IMR-90 (cell line): ENCODE data around the gene CDK6. TPM values are rescaled to one million over a fixed set of nuclear protein-coding genes. Genes with fewer than 3 reads are reported as not detected.

Experiments
- ATAC-seq: fragments of 200-7000 bp; cut with Tn5 transposase; 2 replicates; pipeline ENCODE4 v1.9.1; 2020; ENCODE audit warnings: low read depth, mild to moderate bottlenecking, moderate library complexity
- BruUV-seq: library from RNA; stranded (reverse); fragments of 400-500 nt; replicated peaks from 2 replicates; lab custom pipeline; 2021; lab: Mats Ljungman, UMichigan
- CTCF ChIA-PET: fragments of 300-600 bp; formaldehyde crosslinking; extraction: SDS; loops from one replicate; lab custom pipeline; 2021; ENCODE audit warnings: antibody characterized with exemption; lab: Yijun Ruan, JAX
- POLR2A ChIA-PET: fragments of 300-600 bp; sonication (Branson Sonifier 250); formaldehyde crosslinking; loops from one replicate; lab custom pipeline; 2022; ENCODE audit warnings: antibody characterized with exemption; ENCODE audit not compliant: unreplicated experiment; lab: Charles Lee
- DNase-seq: peaks from one replicate; pipeline ENCODE4 v3.0.0; 2013
- H2AFZ ChIP-seq: replicated peaks from 2 replicates; pipeline ENCODE3; 2013; ENCODE audit warnings: low read length, mild to moderate bottlenecking; ENCODE audit not compliant: poor library complexity
- H2AK5ac ChIP-seq: 2 replicates; pipeline ENCODE4 v1.6.1; 2013; ENCODE audit warnings: low read depth, low read length, inconsistent platforms
- H2AK9ac ChIP-seq: replicated peaks from 2 replicates; pipeline ENCODE3; 2013; ENCODE audit warnings: mild to moderate bottlenecking, low read depth, low read length, moderate library complexity; ENCODE audit not compliant: poor library complexity
- H2BK120ac ChIP-seq: 2 replicates; pipeline ENCODE4 v1.6.1; 2013; ENCODE audit warnings: low read depth, low read length, inconsistent platforms
- H2BK15ac ChIP-seq: 3 replicates; pipeline ENCODE4 v1.6.1; 2013; ENCODE audit warnings: low read depth, low read length, inconsistent platforms
- H2BK20ac ChIP-seq: 2 replicates; pipeline ENCODE4 v1.6.1; 2013; ENCODE audit warnings: low read depth, mild to moderate bottlenecking, inconsistent platforms, low read length, moderate library complexity
- H2BK5ac ChIP-seq: 2 replicates; pipeline ENCODE4 v1.6.1; 2013; ENCODE audit warnings: mild to moderate bottlenecking, low read depth, low read length, inconsistent platforms; ENCODE audit not compliant: poor library complexity, severe bottlenecking
- H3K14ac ChIP-seq: replicated peaks from 2 replicates; pipeline ENCODE4 v1.6.1; 2013; ENCODE audit warnings: low read depth, low read length, inconsistent platforms
- H3K18ac ChIP-seq: 2 replicates; pipeline ENCODE4 v1.6.1; 2013; ENCODE audit warnings: low read depth, low read length, control low read depth
- H3K23ac ChIP-seq: 2 replicates; pipeline ENCODE4 v1.6.1; 2013; ENCODE audit warnings: low read depth, low read length, inconsistent platforms
- H3K27ac ChIP-seq: 2 replicates; pipeline ENCODE4 v1.5.1; 2013; ENCODE audit warnings: mild to moderate bottlenecking, control low read depth, low read length; ENCODE audit not compliant: insufficient read depth
- H3K27me3 ChIP-seq: 2 replicates; pipeline ENCODE4 v1.6.1; 2013; ENCODE audit warnings: low read length; ENCODE audit not compliant: control insufficient read depth, insufficient read depth
- H3K36me3 ChIP-seq: 2 replicates; pipeline ENCODE4 v1.6.1; 2013; ENCODE audit warnings: low read length, mixed read lengths; ENCODE audit not compliant: control insufficient read depth, insufficient read depth
- H3K4ac ChIP-seq: 2 replicates; pipeline ENCODE4 v1.6.1; 2013; ENCODE audit warnings: low read depth, low read length, inconsistent platforms
- H3K4me1 ChIP-seq: 2 replicates; pipeline ENCODE4 v1.6.1; 2013; ENCODE audit warnings: low read length, mixed read lengths; ENCODE audit not compliant: control insufficient read depth, insufficient read depth
- H3K4me2 ChIP-seq: 2 replicates; pipeline ENCODE4 v1.6.1; 2013; ENCODE audit warnings: low read depth, mild to moderate bottlenecking, control low read depth, low read length, moderate library complexity
- H3K4me3 ChIP-seq: 2 replicates; pipeline ENCODE4 v1.5.1; 2013; ENCODE audit warnings: low read depth, mild to moderate bottlenecking, control low read depth, low read length, moderate library complexity; ENCODE audit not compliant: insufficient read depth
- H3K56ac ChIP-seq: 2 replicates; pipeline ENCODE4 v1.6.1; 2013; ENCODE audit warnings: low read length, inconsistent platforms; ENCODE audit not compliant: insufficient read depth; ENCODE audit errors: extremely low read depth
- H3K79me1 ChIP-seq, 2 experiments: 2 replicates each; pipeline ENCODE4 v1.6.1; 2013; ENCODE audit warnings: low read length in 2 of 2, inconsistent platforms in 1 of 2, low read depth in 1 of 2
- H3K9ac ChIP-seq: 2 replicates; pipeline ENCODE4 v1.6.1; 2013; ENCODE audit warnings: low read depth, low read length, control low read depth
- H3K9me1 ChIP-seq: 2 replicates; pipeline ENCODE4 v1.6.1; 2013; ENCODE audit warnings: low read length, inconsistent platforms; ENCODE audit not compliant: insufficient read depth
- H3K9me3 ChIP-seq: 2 replicates; pipeline ENCODE4 v1.6.1; 2013; ENCODE audit warnings: low read length; ENCODE audit not compliant: control insufficient read depth, insufficient read depth
- H4K20me1 ChIP-seq: 2 replicates; pipeline ENCODE4 v1.6.1; 2013; ENCODE audit warnings: low read length, inconsistent platforms; ENCODE audit not compliant: insufficient read depth
- H4K5ac ChIP-seq: 2 replicates; pipeline ENCODE4 v1.6.1; 2013; ENCODE audit warnings: mild to moderate bottlenecking, low read depth, low read length, control low read depth
- H4K8ac ChIP-seq, 2 experiments: 2 replicates each; pipeline ENCODE4 v1.6.1; 2013; ENCODE audit warnings: low read depth in 2 of 2, low read length in 2 of 2, control low read depth in 1 of 2, inconsistent platforms in 1 of 2
- H4K91ac ChIP-seq: 2 replicates; pipeline ENCODE4 v1.6.1; 2013; ENCODE audit warnings: low read depth, low read length, inconsistent platforms; ENCODE audit not compliant: insufficient read depth
- BHLHE40 ChIP-seq: fragments of 150-350 bp; IDR thresholded peaks from 2 replicates; pipeline ENCODE4 v1.6.1; 2016; ENCODE audit warnings: mild to moderate bottlenecking, low read depth, low read length
- CEBPB ChIP-seq: IDR thresholded peaks from 2 replicates; pipeline ENCODE4 v1.6.1; 2012; ENCODE audit warnings: low read depth, low read length, improper control_type of control experiment
- CHD1 ChIP-seq: IDR thresholded peaks from 2 replicates; pipeline ENCODE4 v1.6.1; 2012; ENCODE audit warnings: low read depth, low read length, improper control_type of control experiment
- FOS ChIP-seq: fragments of 150-350 bp; IDR thresholded peaks from 2 replicates; pipeline ENCODE4 v1.6.1; 2016; ENCODE audit warnings: low read depth, low read length
- MAFK ChIP-seq: IDR thresholded peaks from 2 replicates; pipeline ENCODE4 v1.6.1; 2012; ENCODE audit warnings: low read depth, low read length, improper control_type of control experiment
- MAZ ChIP-seq: IDR thresholded peaks from 2 replicates; pipeline ENCODE4 v1.6.1; 2012; ENCODE audit warnings: low read depth, mild to moderate bottlenecking, low read length, improper control_type of control experiment, moderate library complexity, borderline replicate concordance
- MXI1 ChIP-seq: IDR thresholded peaks from 2 replicates; pipeline ENCODE4 v1.6.1; 2012; ENCODE audit warnings: low read depth, mild to moderate bottlenecking, low read length, moderate library complexity, borderline replicate concordance
- NFE2L2 ChIP-seq: fragments of 150-350 bp; IDR thresholded peaks from 2 replicates; pipeline ENCODE4 v1.6.1; 2016; ENCODE audit warnings: low read depth, mild to moderate bottlenecking, low read length
- POLR2A ChIP-seq: IDR thresholded peaks from 2 replicates; pipeline ENCODE4 v1.6.1; 2012; ENCODE audit warnings: mild to moderate bottlenecking, low read depth, low read length
- SMC3 ChIP-seq: fragments of 150-350 bp; IDR thresholded peaks from 2 replicates; pipeline ENCODE4 v1.6.1; 2016; ENCODE audit warnings: low read depth, mild to moderate bottlenecking, antibody characterized with exemption, low read length, moderate library complexity
- USF2 ChIP-seq: fragments of 150-350 bp; IDR thresholded peaks from 2 replicates; pipeline ENCODE4 v1.6.1; 2017; ENCODE audit warnings: mild to moderate bottlenecking, antibody characterized with exemption, low read length, low read depth
- WGBS, 2 experiments: methylation state at CpG; one replicate each; pipeline versions ENCODE4 v1.1.5 to v1.1.7; 2013; ENCODE audit warnings: missing lambda C conversion rate in 2 of 2; ENCODE audit not compliant: insufficient read length in 1 of 2; ENCODE audit errors: extremely low coverage in 2 of 2; 5-methylcytosine and 5-hydroxymethylcytosine counted together
- dilution Hi-C: fragments of 300-500 bp; cut with HindIII; formaldehyde crosslinking; loops from one replicate; pipeline ENCODE4 v1.14.3; 2018; ENCODE audit warnings: low sequenced_read_pairs; ENCODE audit not compliant: unreplicated experiment
- in situ Hi-C: fragments of 300-500 bp; cut with MboI; formaldehyde crosslinking; loops from 3 replicates; pipeline ENCODE4 v1.14.3; 2019; ENCODE audit warnings: low sequenced_read_pairs, inconsistent platforms, mixed read lengths
- intact Hi-C: fragments of 100-400 bp; cut with micrococcal nuclease; formaldehyde crosslinking; loops from 2 replicates; pipeline ENCODE4 v1.10.0; 2022
- polyA plus RNA-seq, 3 experiments: library from polyadenylated mRNA; depleted of rRNA; stranded (reverse); fragments of >200 nt; gene quantifications; 2 replicates each; pipeline ENCODE4 v1.2.3, GENCODE V29; 2012; ENCODE audit warnings: low replicate concordance in 1 of 3
- total RNA-seq: library from RNA; depleted of rRNA; stranded (reverse); fragments of >200 nt; gene quantifications from 2 replicates; pipeline ENCODE4 v1.2.3, GENCODE V29; 2012
- TF ChIP-seq, protein P1 (sequence below): conservative IDR thresholded peaks from 2 replicates; pipeline ENCODE4 v1.5.1; 2012; ENCODE audit warnings: mild to moderate bottlenecking, low read depth, low read length, improper control_type of control experiment

CDK6 gene
- total and polyA plus RNA-seq, 2 of the 4 experiments (the other 2 are of a cell fraction): 21.5 to 195 TPM

GRCh38 chr7:92751902-92752901 is 84.2 kb downstream of the CDK6 start:
- Histone ChIP-seq H3K27me3 (no peaks in the 10 kb centered on the region), H3K79me1 (peaks cover 21 to 59% of the 10 kb centered on the region in 2 experiments), H3K4me1 (peaks cover 25% of the 10 kb centered on the region), H3K9ac (no peak overlapping the region), H3K9me3 (no peaks in the 10 kb centered on the region), H3K9me1 (peaks cover 15% of the 10 kb centered on the region), H2BK120ac (peak overlapping the region; percentile 94), H2BK20ac (peak overlapping the region; percentile 90), H2AK9ac (no peak overlapping the region), H2AK5ac (peak overlapping the region; percentile 50; the same call in 1 of the 2 replicates), H3K18ac (peak overlapping the region; percentile 99; the same call in 1 of the 2 replicates), H4K8ac (peak overlapping the region in 1 of 2 experiments; percentile 85; a peak in 2 of 4 replicates), H2AFZ (no peak overlapping the region), H3K14ac (peak overlapping the region; percentile 76), H3K4me3 (no peak overlapping the region), H2BK5ac (peak overlapping the region; percentile 96), H3K4ac (peak overlapping the region; percentile 84), H4K5ac (peak overlapping the region; percentile 89; the same call in 1 of the 2 replicates), H3K23ac (peak overlapping the region; percentile 77), H3K36me3 (peaks cover 3% of the 10 kb centered on the region; the same call in 1 of the 2 replicates), H3K4me2 (peak overlapping the region; percentile 77; the same call in 1 of the 2 replicates), H2BK15ac (peak overlapping the region; percentile 66; the same call in 2 of the 3 replicates), H3K56ac (peak overlapping the region; percentile 37), H3K27ac (peak overlapping the region; percentile 43; the same call in 1 of the 2 replicates), H4K91ac (peak overlapping the region; percentile 88), H4K20me1 (peaks cover 5% of the 10 kb centered on the region; the same call in 1 of the 2 replicates)
- ATAC-seq (peak; percentile 82), DNase-seq (peak; percentile 98)
- CTCF ChIA-PET: interaction anchor here (0.6 kb wide), 1 partner anchor 61 kb away, joined by 3 read pairs; no protein-coding TSS in a partner anchor
- dilution Hi-C loops (no loop called here), intact Hi-C loops (loop anchor here (2.0 to 5.0 kb wide), 3 partner anchors 57 to 130 kb away; no protein-coding TSS in a partner anchor), in situ Hi-C loops (no loop called here)
- WGBS, 2 experiments: no CpG with 5 or more reads among the region's 4 CpGs
- POLR2A ChIA-PET: no interaction called here
- no TSS peak for BruUV-seq
- TF ChIP-seq MAFK (peak; percentile 65), BHLHE40 (peak; percentile 48; the same call in 1 of the 2 replicates), POLR2A (no peak), CEBPB (peak; percentile 76), FOS (peak; percentile 86), NFE2L2 (no peak), SMC3 (no peak; the same call in 1 of the 2 replicates), MAZ (no peak), MXI1 (no peak), USF2 (no peak), CHD1 (no peak)
- TF ChIP-seq, protein P1, sequence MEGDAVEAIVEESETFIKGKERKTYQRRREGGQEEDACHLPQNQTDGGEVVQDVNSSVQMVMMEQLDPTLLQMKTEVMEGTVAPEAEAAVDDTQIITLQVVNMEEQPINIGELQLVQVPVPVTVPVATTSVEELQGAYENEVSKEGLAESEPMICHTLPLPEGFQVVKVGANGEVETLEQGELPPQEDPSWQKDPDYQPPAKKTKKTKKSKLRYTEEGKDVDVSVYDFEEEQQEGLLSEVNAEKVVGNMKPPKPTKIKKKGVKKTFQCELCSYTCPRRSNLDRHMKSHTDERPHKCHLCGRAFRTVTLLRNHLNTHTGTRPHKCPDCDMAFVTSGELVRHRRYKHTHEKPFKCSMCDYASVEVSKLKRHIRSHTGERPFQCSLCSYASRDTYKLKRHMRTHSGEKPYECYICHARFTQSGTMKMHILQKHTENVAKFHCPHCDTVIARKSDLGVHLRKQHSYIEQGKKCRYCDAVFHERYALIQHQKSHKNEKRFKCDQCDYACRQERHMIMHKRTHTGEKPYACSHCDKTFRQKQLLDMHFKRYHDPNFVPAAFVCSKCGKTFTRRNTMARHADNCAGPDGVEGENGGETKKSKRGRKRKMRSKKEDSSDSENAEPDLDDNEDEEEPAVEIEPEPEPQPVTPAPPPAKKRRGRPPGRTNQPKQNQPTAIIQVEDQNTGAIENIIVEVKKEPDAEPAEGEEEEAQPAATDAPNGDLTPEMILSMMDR: no peak
